Heart right ventricle (tissue), 16 donors: ENCODE data around the gene CMPK2. TPM values are rescaled to one million over a fixed set of nuclear protein-coding genes. Genes with fewer than 3 reads are reported as not detected.
A peak's percentile ranks its signal among the peaks of the same experiment; 100 is the strongest.

Experiments
- ATAC-seq, 8 donors: fragments of 200-7000 bp; cut with Tn5 transposase; one replicate each; pipeline ENCODE4 v1.9.1; 2020; ENCODE audit warnings: mild to moderate bottlenecking in 8 of 8, moderate library complexity in 8 of 8, moderate number of reproducible peaks in 1 of 8
- DNase-seq, 2 donors: peaks; one replicate each; pipeline ENCODE4 v3.0.0-alpha.2; 2020
- H3K27ac ChIP-seq, 10 donors: fragments of 200-600 bp; sonication (generic) in 2 of 10; one replicate each; pipeline versions ENCODE4 v1.5.0 to v1.8.0; 2020 to 2022; ENCODE audit warnings: mild to moderate bottlenecking in 3 of 10
- H3K27me3 ChIP-seq, 7 donors: fragments of 200-600 bp; one replicate each; pipeline ENCODE4 v1.8.0; 2021 to 2022; ENCODE audit warnings: mild to moderate bottlenecking in 2 of 7
- H3K36me3 ChIP-seq, 9 donors: fragments of 200-600 bp; sonication (generic) in 1 of 9; one replicate each; pipeline versions ENCODE4 v1.5.0 to v1.8.0; 2020 to 2022; ENCODE audit warnings: mild to moderate bottlenecking in 2 of 9
- H3K4me1 ChIP-seq, 9 donors: fragments of 200-600 bp; sonication (generic) in 1 of 9; one replicate each; pipeline versions ENCODE4 v1.5.0 to v1.8.0; 2020 to 2022; ENCODE audit warnings: mild to moderate bottlenecking in 4 of 9
- H3K4me3 ChIP-seq, 10 donors: fragments of 200-600 bp; sonication (generic) in 2 of 10; one replicate each; pipeline versions ENCODE4 v1.5.0 to v1.8.0; 2020 to 2022; ENCODE audit warnings: mild to moderate bottlenecking in 7 of 10, moderate library complexity in 2 of 10
- H3K9me3 ChIP-seq, 11 donors: fragments of 200-600 bp in 10 of 11; sonication (generic) in 2 of 11; one replicate each; pipeline versions ENCODE4 v1.5.0 to v1.8.0; 2013 to 2022; ENCODE audit warnings: mild to moderate bottlenecking in 2 of 11, control low read depth in 1 of 11, moderate library complexity in 1 of 11
- WGBS, 2 donors: extraction: QIAGEN DNeasy Blood & Tissue Kit; methylation state at CpG; one replicate each; pipeline ENCODE4 v1.1.7; 2013; ENCODE audit warnings: inconsistent platforms in 1 of 2; 5-methylcytosine and 5-hydroxymethylcytosine counted together
- intact Hi-C, 10 donors: fragments of 100-400 bp; cut with DNase I; formaldehyde crosslinking; loops; one replicate each; pipeline versions ENCODE4 v1.11.1 to v1.14.2; 2022
- polyA plus RNA-seq, 2 donors: library from polyadenylated mRNA; stranded (reverse); fragments of 200-250 nt; gene quantifications; one replicate each; pipeline ENCODE4 v1.2.3, GENCODE V29; 2013
- total RNA-seq, 10 donors: library from RNA; stranded (reverse); fragmentation: NEBNext Ultra II Directional in 3 of 10; extraction: Animal tissue kit (Norgen Biotek cat#: 25700) in 3 of 10; gene quantifications; one replicate each; pipeline versions ENCODE4 v1.2.1 to v1.2.4, GENCODE V29; 2021 to 2023
- TF ChIP-seq, protein P1 (sequence below), 9 donors: fragments of 200-600 bp; sonication (generic) in 2 of 9; IDR thresholded peaks; one replicate each; pipeline versions ENCODE4 v1.5.0 to v1.8.0; 2021 to 2022; ENCODE audit warnings: antibody characterized with exemption in 9 of 9, mild to moderate bottlenecking in 5 of 9, moderate library complexity in 1 of 9
- donor health status: Arrhythmogenic right ventricular cardiomyopathy.
- donor health status: ischemic (EF 13 %, LVEDD 7.1; RV severe dilation, severe dysfunction).
- donor health status: healthy with polysubstance abuse.
- donor health status: DM: no; HTN: yes; CAD: no.
- donor health status: DM: no; HTN: no; CAD: no.
- donor health status: ischemic (EF 25% LVEDD 6.9; RV normal size, moderate dysfunction).
- donor health status: ischemic (EF 25% LVEDD 5.7; RV mildly dilated, moderate dysfunction).
- donor health status: healthy.
- donor health status: DM: yes; HTN: yes; CAD: no.
- donor health status: Ischemic cardiomyopathy.
- donor health status: ischemic (EF 35%, LVEDD 5.7; RV mildly dilated, moderate dysfunction).
- donor health status: nonischemic (EF 11% LVEDD 7.7; RV severe dilation, severe dysfunction).
- donor health status: DM: yes; HTN: yes; CAD: no.
- donor health status: PGD.
- donor health status: ischemic (EF 29% LVEDD 5.4; RV normal size, mild dysfunction).
- donor health status: nonischemic (EF 23%, LVEDD 6.1; RV moderate dilation, normal function).

Gene CMPK2
- total and polyA plus RNA-seq, 12 donors = 2.4 to 21.4 (median 5.7) TPM

DNA sequence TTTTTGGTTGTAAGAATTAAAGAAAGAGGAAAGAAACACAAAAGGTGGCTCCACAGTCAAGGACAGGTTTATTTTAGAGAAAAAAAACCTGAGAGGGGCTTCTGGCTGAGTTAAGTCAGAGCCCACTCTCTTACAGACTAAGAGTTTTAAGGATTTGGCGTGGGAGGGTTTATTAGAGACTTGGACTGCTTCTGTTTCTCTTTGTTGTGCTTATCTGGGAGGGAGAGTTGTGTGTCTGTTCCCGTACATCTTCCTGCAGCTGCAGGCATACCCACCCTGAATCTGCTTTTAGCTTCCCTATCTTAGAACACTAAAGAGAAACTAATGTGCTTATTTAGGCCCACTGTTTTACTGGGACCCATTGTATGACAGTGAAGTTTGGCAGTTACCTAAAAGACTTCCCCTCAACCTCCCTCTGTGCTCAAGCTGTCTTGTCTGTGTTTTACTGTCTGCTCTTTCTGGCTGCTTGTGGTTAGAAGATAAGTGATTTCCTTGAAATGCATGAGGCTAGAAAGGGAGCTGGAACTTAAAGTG lies 14.6 kb upstream of the CMPK2 start:
- Histone ChIP-seq H3K9me3 (peaks cover 0 to 5% (median 0%) of the 10 kb centered on the region in 11 donors), H3K27me3 (no peaks in the 10 kb centered on the region), H3K36me3 (peaks cover 0 to 11% (median 0%) of the 10 kb centered on the region in 9 donors), H3K27ac (peak overlapping the region in 5 of 10 donors; percentile 1 to 68 (median 21)), H3K4me1 (peaks cover 0 to 64% (median 35%) of the 10 kb centered on the region in 9 donors), H3K4me3 (peak overlapping the region in 6 of 10 donors; percentile 4 to 65 (median 46))
- 55 to 72% methylated on average over 2 of the region's 2 CpGs for WGBS, 2 donors
- intact Hi-C loops = no loop called here
- DNase-seq (no peak), ATAC-seq (no peak)
- TF ChIP-seq, protein P1, sequence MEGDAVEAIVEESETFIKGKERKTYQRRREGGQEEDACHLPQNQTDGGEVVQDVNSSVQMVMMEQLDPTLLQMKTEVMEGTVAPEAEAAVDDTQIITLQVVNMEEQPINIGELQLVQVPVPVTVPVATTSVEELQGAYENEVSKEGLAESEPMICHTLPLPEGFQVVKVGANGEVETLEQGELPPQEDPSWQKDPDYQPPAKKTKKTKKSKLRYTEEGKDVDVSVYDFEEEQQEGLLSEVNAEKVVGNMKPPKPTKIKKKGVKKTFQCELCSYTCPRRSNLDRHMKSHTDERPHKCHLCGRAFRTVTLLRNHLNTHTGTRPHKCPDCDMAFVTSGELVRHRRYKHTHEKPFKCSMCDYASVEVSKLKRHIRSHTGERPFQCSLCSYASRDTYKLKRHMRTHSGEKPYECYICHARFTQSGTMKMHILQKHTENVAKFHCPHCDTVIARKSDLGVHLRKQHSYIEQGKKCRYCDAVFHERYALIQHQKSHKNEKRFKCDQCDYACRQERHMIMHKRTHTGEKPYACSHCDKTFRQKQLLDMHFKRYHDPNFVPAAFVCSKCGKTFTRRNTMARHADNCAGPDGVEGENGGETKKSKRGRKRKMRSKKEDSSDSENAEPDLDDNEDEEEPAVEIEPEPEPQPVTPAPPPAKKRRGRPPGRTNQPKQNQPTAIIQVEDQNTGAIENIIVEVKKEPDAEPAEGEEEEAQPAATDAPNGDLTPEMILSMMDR (IDR thresholded peaks at IDR 0.05) = no peak

DNA sequence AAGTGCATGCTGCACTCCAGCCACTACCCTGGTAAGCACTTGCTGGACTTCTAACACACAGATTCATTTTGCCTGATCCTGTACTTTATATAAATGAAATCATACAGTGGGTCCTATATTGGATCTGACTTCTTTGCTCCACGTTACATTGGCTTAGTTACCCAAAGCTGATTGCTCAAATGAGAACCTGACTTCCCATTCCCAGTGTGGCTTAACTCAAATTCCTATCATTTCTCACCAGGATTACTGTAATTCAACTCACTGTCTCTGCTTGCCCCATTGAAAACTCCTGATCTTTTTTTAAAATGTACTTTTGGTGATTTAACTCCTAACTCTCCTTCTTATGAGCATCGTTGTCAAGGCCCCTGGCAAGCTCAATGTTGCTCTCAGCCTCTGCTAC lies 13.3 kb upstream of the CMPK2 start:
- peak overlapping the region in 8 of 10 donors; percentile 44 to 65 (median 62) for H3K4me3 ChIP-seq
- H3K4me1 ChIP-seq = peaks cover 0 to 63% (median 33%) of the 10 kb centered on the region in 9 donors
- peaks cover 0 to 8% (median 0%) of the 10 kb centered on the region in 11 donors for H3K9me3 ChIP-seq
- no peaks in the 10 kb centered on the region for H3K36me3 ChIP-seq
- WGBS, 2 donors = 61 to 72% methylated on average over 2 of the region's 2 CpGs
- TF ChIP-seq, protein P1 (IDR thresholded peaks at IDR 0.05) = no peak
- DNase-seq (no peak), ATAC-seq (no peak)
- H3K27ac ChIP-seq = peak overlapping the region in 4 of 10 donors; percentile 6 to 82 (median 44)
- no peaks in the 10 kb centered on the region for H3K27me3 ChIP-seq
- intact Hi-C loops = no loop called here

DNA sequence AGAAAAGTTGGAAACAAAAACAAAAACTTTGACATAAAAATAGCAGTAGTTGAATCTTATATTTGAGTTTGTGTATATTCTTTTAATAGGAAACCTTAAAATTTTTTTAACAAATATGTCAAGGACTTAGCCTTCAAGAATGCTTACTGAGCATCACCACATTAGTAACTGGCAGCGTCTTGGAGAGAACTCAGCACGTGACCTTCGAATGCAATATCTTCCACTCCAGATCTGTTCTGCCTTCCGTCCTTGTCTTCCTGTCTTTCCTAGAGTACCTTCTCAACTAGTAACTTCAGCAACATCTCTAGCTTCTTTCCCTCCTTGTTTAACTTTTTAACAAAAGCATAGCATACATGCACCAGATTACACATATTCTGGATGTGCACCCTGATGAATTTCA lies 12.8 kb upstream of the CMPK2 start:
- DNase-seq (no peak), ATAC-seq (no peak)
- Histone ChIP-seq H3K27ac (peak overlapping the region in 6 of 10 donors; percentile 69 to 83 (median 78)), H3K36me3 (no peaks in the 10 kb centered on the region), H3K4me1 (peaks cover 0 to 59% (median 28%) of the 10 kb centered on the region in 9 donors), H3K27me3 (no peaks in the 10 kb centered on the region), H3K9me3 (peaks cover 0 to 11% (median 0%) of the 10 kb centered on the region in 11 donors), H3K4me3 (peak overlapping the region in 8 of 10 donors; percentile 44 to 65 (median 62))
- TF ChIP-seq, protein P1 (IDR thresholded peaks at IDR 0.05) = no peak
- intact Hi-C loops = no loop called here
- 59 to 60% methylated on average over 4 of the region's 4 CpGs for WGBS, 2 donors

DNA sequence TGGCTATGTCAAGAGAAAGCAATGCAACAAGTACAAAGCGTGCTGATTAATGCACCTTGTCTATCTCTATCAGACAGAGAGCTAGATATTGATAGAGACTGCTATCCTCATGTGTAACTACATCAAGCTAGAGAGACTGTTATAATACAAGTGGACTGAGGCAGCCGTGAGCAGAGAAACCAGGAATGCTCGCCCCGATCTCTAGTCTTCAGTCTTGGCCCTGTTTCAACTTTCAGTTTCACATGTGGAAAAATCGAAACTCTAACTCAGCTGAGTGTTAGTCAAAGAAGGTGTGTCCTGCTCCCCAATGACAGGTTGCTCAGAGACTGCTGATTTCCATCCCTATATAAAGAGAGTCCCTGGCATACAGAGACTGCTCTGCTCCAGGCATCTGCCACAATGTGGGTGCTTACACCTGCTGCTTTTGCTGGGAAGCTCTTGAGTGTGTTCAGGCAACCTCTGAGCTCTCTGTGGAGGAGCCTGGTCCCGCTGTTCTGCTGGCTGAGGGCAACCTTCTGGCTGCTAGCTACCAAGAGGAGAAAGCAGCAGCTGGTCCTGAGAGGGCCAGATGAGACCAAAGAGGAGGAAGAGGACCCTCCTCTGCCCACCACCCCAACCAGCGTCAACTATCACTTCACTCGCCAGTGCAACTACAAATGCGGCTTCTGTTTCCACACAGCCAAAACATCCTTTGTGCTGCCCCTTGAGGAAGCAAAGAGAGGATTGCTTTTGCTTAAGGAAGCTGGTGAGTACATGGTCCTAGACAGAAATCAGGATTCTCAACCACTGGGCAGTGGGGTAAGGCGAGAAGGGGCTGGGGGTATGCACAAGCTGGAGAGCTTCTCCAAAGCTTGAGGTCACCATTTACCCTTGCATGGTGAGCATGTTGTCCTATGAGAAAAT lies 11.9 kb upstream of the CMPK2 start, which contains the start of gene RSAD2:
Gene RSAD2, plus strand, starts transcription at position 376 of the 903 bp plus-strand sequence. Its CDS starts 24 bp downstream, at position 400.
- peaks cover 0 to 11% (median 0%) of the 10 kb centered on the region in 11 donors for H3K9me3 ChIP-seq
- DNase-seq (peak in 1 of 2 donors; percentile 61), ATAC-seq (peak; percentile 59 to 92 (median 82))
- 30 to 36% methylated on average over 10 of the region's 10 CpGs for WGBS, 2 donors
- intact Hi-C loops = no loop called here
- H3K27ac ChIP-seq = peak within 1 kb of the TSS; percentile 5 to 83 (median 74)
- peaks cover 0 to 50% (median 19%) of the 10 kb centered on the region in 9 donors for H3K4me1 ChIP-seq
- no peaks in the 10 kb centered on the region for H3K36me3 ChIP-seq
- TF ChIP-seq, protein P1 (IDR thresholded peaks at IDR 0.05) = peak in 1 of 9 donors; percentile 22
- no peaks in the 10 kb centered on the region for H3K27me3 ChIP-seq
- H3K4me3 ChIP-seq = peak within 1 kb of the TSS; percentile 26 to 65 (median 57)
